GM12864 (cell line): ENCODE measurements around the gene GRB2.

Source experiments
- DNase-seq: peaks from one replicate; pipeline ENCODE4 v3.0.0-alpha.2; 2011; ENCODE audit warnings: low read depth
- H3K4me3 ChIP-seq: 2 replicates; pipeline ENCODE4 v1.5.1; 2011; ENCODE audit warnings: mild to moderate bottlenecking, low read depth, low read length, control low read depth
- TF ChIP-seq, protein P1 (sequence below): IDR thresholded peaks from 2 replicates; pipeline ENCODE4 v1.5.1; 2011; ENCODE audit warnings: low read depth, mild to moderate bottlenecking, moderate library complexity, low read length, control low read depth, inconsistent platforms; ENCODE audit errors: missing control alignments

Gene GRB2

DNA sequence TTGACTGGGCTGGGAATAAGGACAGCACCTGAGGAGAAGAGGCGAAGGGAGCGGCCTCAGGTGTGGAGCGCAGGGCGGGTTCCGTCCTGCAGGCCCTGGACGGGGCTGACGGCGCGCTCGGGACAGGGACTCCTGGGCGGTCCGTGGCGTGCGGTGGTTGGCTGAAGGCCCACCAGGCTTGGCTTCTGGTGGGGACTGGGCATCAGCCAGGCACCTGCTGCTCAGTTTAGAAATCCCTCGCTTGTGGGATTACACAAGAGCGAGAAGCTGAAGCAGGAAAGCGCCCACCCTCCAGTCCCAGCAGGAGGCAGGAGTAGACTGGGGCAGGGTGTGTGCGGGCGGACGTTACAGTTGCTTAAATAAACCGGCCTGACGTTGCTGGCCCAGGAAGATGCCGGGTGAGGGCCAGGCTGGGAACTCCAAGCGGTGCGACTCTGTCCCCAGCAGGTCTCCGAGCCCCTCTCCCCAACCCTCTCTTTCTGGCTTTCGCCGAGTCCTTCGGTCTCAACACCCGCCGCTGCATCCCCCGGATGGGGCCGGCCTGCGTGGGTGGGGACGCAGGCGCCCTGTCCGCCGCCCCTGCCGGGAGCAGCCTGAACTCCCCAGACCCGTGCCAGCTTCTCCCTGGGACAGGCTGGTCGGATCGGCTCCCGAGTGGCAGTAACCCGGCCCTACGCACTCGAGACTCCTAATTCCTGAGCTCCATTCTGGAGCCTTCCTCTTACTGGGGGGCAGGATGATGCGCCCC, 135.1 kb downstream of the GRB2 start:
- H3K4me3 ChIP-seq: peak overlapping the region; percentile 84
- DNase-seq: no peak
- TF ChIP-seq, protein P1, sequence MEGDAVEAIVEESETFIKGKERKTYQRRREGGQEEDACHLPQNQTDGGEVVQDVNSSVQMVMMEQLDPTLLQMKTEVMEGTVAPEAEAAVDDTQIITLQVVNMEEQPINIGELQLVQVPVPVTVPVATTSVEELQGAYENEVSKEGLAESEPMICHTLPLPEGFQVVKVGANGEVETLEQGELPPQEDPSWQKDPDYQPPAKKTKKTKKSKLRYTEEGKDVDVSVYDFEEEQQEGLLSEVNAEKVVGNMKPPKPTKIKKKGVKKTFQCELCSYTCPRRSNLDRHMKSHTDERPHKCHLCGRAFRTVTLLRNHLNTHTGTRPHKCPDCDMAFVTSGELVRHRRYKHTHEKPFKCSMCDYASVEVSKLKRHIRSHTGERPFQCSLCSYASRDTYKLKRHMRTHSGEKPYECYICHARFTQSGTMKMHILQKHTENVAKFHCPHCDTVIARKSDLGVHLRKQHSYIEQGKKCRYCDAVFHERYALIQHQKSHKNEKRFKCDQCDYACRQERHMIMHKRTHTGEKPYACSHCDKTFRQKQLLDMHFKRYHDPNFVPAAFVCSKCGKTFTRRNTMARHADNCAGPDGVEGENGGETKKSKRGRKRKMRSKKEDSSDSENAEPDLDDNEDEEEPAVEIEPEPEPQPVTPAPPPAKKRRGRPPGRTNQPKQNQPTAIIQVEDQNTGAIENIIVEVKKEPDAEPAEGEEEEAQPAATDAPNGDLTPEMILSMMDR: peak; percentile 40

DNA sequence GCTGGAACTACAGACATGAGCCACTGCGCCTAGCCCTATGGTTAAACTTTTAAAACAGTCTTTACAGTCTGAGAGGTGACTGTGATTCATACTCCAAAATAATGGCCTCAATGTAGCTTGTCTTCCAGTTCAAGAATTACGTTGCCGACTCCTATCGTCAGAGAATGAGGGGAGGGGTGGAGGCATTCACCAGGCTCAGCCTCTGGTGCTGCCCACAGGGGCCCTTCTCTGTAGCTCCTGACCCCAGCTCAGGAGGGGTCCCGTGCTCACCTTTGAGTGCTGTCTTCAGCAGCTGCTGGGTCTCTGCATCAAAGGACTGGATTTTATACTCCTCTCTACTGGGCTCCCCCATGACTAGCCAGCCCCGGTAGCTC, 135.6 kb downstream of the GRB2 start:
- peak overlapping the region; percentile 84 for H3K4me3 ChIP-seq
- TF ChIP-seq, protein P1: no peak
- DNase-seq: no peak
